ENCODE data around the gene UBE2I.

The UBE2I gene

GRCh38 chr16:1330931-1331711 lies 21.7 kb downstream of the UBE2I start:
- Histone ChIP-seq H3K9me3 (ENCODE audit: control insufficient read depth, insufficient read depth, low read depth, low read length) (no peaks in the 10 kb centered on the region), H3K4me3 (ENCODE audit: low read depth, low read length) (no peak overlapping the region), H3K36me3 (ENCODE audit: control insufficient read depth in 2 of 2, insufficient read depth in 1 of 2, low read length in 2 of 2) (no peaks in the 10 kb centered on the region), H3K4me1 (ENCODE audit: control insufficient read depth, insufficient read depth, low read length) (peaks cover 2% of the 10 kb centered on the region; the same call in 1 of the 2 replicates), H3K27ac (ENCODE audit: extremely low read depth, low read depth, low read length) (no peak overlapping the region)
- TF ChIP-seq ZNF248 (tag by site-specific recombination; IDR thresholded peaks at IDR 0.05) (no peak), ZNF670 (tag by site-specific recombination; IDR thresholded peaks at IDR 0.05; ENCODE audit: low read depth) (no peak), ZBTB8A (tag by site-specific recombination; IDR thresholded peaks at IDR 0.05) (no peak), ZNF692 (tag by site-specific recombination; IDR thresholded peaks at IDR 0.05) (no peak), ZNF549 (tag by site-specific recombination; IDR thresholded peaks at IDR 0.05) (no peak), SP2 (tag by site-specific recombination; IDR thresholded peaks at IDR 0.05) (no peak), ZNF560 (tag by site-specific recombination; IDR thresholded peaks at IDR 0.05; ENCODE audit: borderline replicate concordance) (no peak), ZNF555 (tag by site-specific recombination; conservative IDR thresholded peaks at IDR 0.05) (no peak), ZNF23 (tag by site-specific recombination; IDR thresholded peaks at IDR 0.05; ENCODE audit: borderline replicate concordance) (no peak), ZNF391 (tag by site-specific recombination; IDR thresholded peaks at IDR 0.05; ENCODE audit: borderline replicate concordance, low read depth) (no peak), ZNF518A (tag by site-specific recombination; conservative IDR thresholded peaks at IDR 0.05; ENCODE audit: low read depth) (no peak), ZNF658 (tag by site-specific recombination; IDR thresholded peaks at IDR 0.05) (no peak), PBX3 (CRISPR knock-in tag; IDR thresholded peaks at IDR 0.05) (no peak), INSM2 (tag by site-specific recombination; IDR thresholded peaks at IDR 0.05) (no peak), ZNF24 (tag by site-specific recombination; IDR thresholded peaks at IDR 0.05) (no peak), ZNF148 (tag by site-specific recombination; IDR thresholded peaks at IDR 0.05; ENCODE audit: borderline replicate concordance) (no peak), ZNF707 (tag by site-specific recombination; IDR thresholded peaks at IDR 0.05) (no peak), MEIS1 (CRISPR knock-in tag; IDR thresholded peaks at IDR 0.05; ENCODE audit: borderline replicate concordance) (no peak)
- POLR2A ChIA-PET = interaction anchor here (0.9 kb wide), 1 partner anchor 12 kb away, joined by 4 read pairs; no protein-coding TSS in a partner anchor
- CTCF ChIA-PET = interaction anchor here (0.5 to 1.3 kb wide), 2 partner anchors 16 to 40 kb away, joined by 3 to 4 read pairs; no protein-coding TSS in a partner anchor

Measured in HEK293 (cell line).